Measurements from ENCODE around the gene EEF1B2. TPM values are rescaled to one million over a fixed set of nuclear protein-coding genes. Genes with fewer than 3 reads are reported as not detected.
"Not testable (repeated sequence)": the region's sequence is repeated elsewhere in the genome, so short reads cannot be mapped to it uniquely, and the experiment has no call there.

The EEF1B2 gene
- total RNA-seq, 1 donor from 2014 or later: 807 TPM

GRCh38 chr2:206115026-206115578 is 44.6 kb upstream of the EEF1B2 start:
- Histone ChIP-seq H3K4me3 (no peak overlapping the region), H4K20me1 (ENCODE audit: low read depth) (no peaks in the 10 kb centered on the region), H3K9ac (no peak overlapping the region), H3K79me2 (ENCODE audit: low read depth) (no peaks in the 10 kb centered on the region), H3K36me3 (no peaks in the 10 kb centered on the region), H3K4me1 (peaks cover 3% of the 10 kb centered on the region), H3K27me3 (no peaks in the 10 kb centered on the region), H3F3A (ENCODE audit: low read depth) (peaks cover 7% of the 10 kb centered on the region), H3K27ac (no peak overlapping the region), H3K9me3 (ENCODE audit: low read depth) (no peaks in the 10 kb centered on the region), H2AFZ (replicated peaks) (no peak overlapping the region), H3K4me2 (no peak overlapping the region)
- no peaks in the 10 kb centered on the region for H3K4me1 Mint-ChIP-seq
- peaks cover 4% of the 10 kb centered on the region for H3K27me3 Mint-ChIP-seq (ENCODE audit: insufficient read depth, low read depth)
- no peak overlapping the region for H3K27ac Mint-ChIP-seq
- no peaks in the 10 kb centered on the region for H3K9me3 Mint-ChIP-seq
- no peak overlapping the region for H3K4me3 Mint-ChIP-seq
- peaks cover 29% of the 10 kb centered on the region for H3K36me3 Mint-ChIP-seq
- TF ChIP-seq EZH2phosphoT487 (IDR thresholded peaks at IDR 0.05) (no peak), CTCF (IDR thresholded peaks at IDR 0.05) (no peak), EZH2 (IDR thresholded peaks at IDR 0.05) (no peak)
- DNase-seq (ENCODE audit: low spot score): no peak

DNA sequence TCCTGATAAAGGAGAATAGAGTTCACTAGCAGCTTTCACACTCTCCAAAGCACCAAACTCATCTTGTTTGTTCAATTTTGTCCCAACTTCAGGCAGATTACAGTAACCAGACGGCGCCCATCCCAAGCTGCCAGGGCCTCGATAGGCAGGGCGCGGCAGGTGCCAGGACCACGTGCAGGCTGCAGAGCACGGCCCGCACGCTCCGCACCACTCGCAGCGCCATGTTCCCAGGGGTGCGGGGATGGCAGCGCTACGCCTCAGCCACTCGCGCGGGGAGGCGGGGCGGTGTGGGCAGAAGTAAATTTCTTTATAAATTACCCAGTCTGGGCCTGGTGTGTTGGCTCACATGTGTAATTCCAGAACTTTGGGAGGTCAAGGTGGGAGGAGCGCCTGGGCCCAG is 43.4 kb upstream of the EEF1B2 start:
- Histone ChIP-seq H3K36me3 (no peaks in the 10 kb centered on the region), H4K20me1 (ENCODE audit: low read depth) (no peaks in the 10 kb centered on the region), H3F3A (ENCODE audit: low read depth) (peaks cover 7% of the 10 kb centered on the region), H3K4me1 (no peaks in the 10 kb centered on the region), H2AFZ (replicated peaks) (no peak overlapping the region), H3K4me2 (no peak overlapping the region), H3K27me3 (no peaks in the 10 kb centered on the region), H3K4me3 (no peak overlapping the region), H3K79me2 (ENCODE audit: low read depth) (no peaks in the 10 kb centered on the region), H3K9me3 (ENCODE audit: low read depth) (no peaks in the 10 kb centered on the region), H3K9ac (no peak overlapping the region), H3K27ac (no peak overlapping the region)
- H3K27ac Mint-ChIP-seq: no peak overlapping the region
- no peak overlapping the region for H3K4me3 Mint-ChIP-seq
- no peak for DNase-seq (ENCODE audit: low spot score)
- peaks cover 4% of the 10 kb centered on the region for H3K27me3 Mint-ChIP-seq (ENCODE audit: insufficient read depth, low read depth)
- H3K4me1 Mint-ChIP-seq: no peaks in the 10 kb centered on the region
- H3K36me3 Mint-ChIP-seq: peaks cover 39% of the 10 kb centered on the region
- TF ChIP-seq CTCF (IDR thresholded peaks at IDR 0.05) (no peak), EZH2phosphoT487 (IDR thresholded peaks at IDR 0.05) (no peak), EZH2 (IDR thresholded peaks at IDR 0.05) (no peak)
- no peaks in the 10 kb centered on the region for H3K9me3 Mint-ChIP-seq

- not testable (repeated sequence) for H3F3A ChIP-seq (ENCODE audit: low read depth); H4K20me1 ChIP-seq (ENCODE audit: low read depth); H3K27me3 ChIP-seq; H3K27me3 Mint-ChIP-seq (ENCODE audit: insufficient read depth, low read depth); H3K27ac Mint-ChIP-seq; H3K79me2 ChIP-seq (ENCODE audit: low read depth); H3K9me3 ChIP-seq (ENCODE audit: low read depth); DNase-seq (ENCODE audit: low spot score); H2AFZ ChIP-seq (replicated peaks); H3K4me2 ChIP-seq; H3K4me3 ChIP-seq; H3K4me1 ChIP-seq; H3K4me3 Mint-ChIP-seq; H3K27ac ChIP-seq; H3K9ac ChIP-seq; H3K4me1 Mint-ChIP-seq; H3K9me3 Mint-ChIP-seq
- peaks cover 27% of the 10 kb centered on the region for H3K36me3 Mint-ChIP-seq
- peaks cover 36% of the 10 kb centered on the region for H3K36me3 ChIP-seq
Measured at GRCh38 chr2:206122569-206122968, 37.1 kb upstream of the EEF1B2 start.

GRCh38 chr2:206125901-206126300 is 33.8 kb upstream of the EEF1B2 start:
- TF ChIP-seq EZH2phosphoT487 (IDR thresholded peaks at IDR 0.05): no peak
- no peak for TF ChIP-seq EZH2 (IDR thresholded peaks at IDR 0.05)
- TF ChIP-seq CTCF (IDR thresholded peaks at IDR 0.05): no peak
- Mint-ChIP-seq H3K9me3 (no peaks in the 10 kb centered on the region), H3K27me3 (ENCODE audit: insufficient read depth, low read depth) (no peaks in the 10 kb centered on the region), H3K4me1 (no peaks in the 10 kb centered on the region), H3K4me3 (no peak overlapping the region), H3K27ac (no peak overlapping the region), H3K36me3 (peaks cover 23% of the 10 kb centered on the region)
- Histone ChIP-seq H3K36me3 (peaks cover 46% of the 10 kb centered on the region), H3K4me1 (no peaks in the 10 kb centered on the region), H3K4me2 (no peak overlapping the region), H3F3A (ENCODE audit: low read depth) (no peaks in the 10 kb centered on the region), H3K79me2 (ENCODE audit: low read depth) (no peaks in the 10 kb centered on the region), H3K9ac (no peak overlapping the region), H3K4me3 (no peak overlapping the region), H3K9me3 (ENCODE audit: low read depth) (no peaks in the 10 kb centered on the region), H3K27ac (no peak overlapping the region), H4K20me1 (ENCODE audit: low read depth) (no peaks in the 10 kb centered on the region), H3K27me3 (no peaks in the 10 kb centered on the region), H2AFZ (replicated peaks) (no peak overlapping the region)
- no peak for DNase-seq (ENCODE audit: low spot score)

Measured in neural progenitor cell (in vitro differentiated cells).